ENCODE measurements around the gene ADGRB2. TPM values are rescaled to one million over a fixed set of nuclear protein-coding genes. Genes with fewer than 3 reads are reported as not detected.
A peak's percentile ranks its signal among the peaks of the same experiment; 100 is the strongest.

Gene ADGRB2
- total RNA-seq, 4 donors from 2014 or later, result 2.2 to 4.6 (median 3.3) TPM

- 96 to 97% methylated on average over 3 to 4 of the region's 4 CpGs for WGBS, 2 donors
- TF ChIP-seq, protein P1, sequence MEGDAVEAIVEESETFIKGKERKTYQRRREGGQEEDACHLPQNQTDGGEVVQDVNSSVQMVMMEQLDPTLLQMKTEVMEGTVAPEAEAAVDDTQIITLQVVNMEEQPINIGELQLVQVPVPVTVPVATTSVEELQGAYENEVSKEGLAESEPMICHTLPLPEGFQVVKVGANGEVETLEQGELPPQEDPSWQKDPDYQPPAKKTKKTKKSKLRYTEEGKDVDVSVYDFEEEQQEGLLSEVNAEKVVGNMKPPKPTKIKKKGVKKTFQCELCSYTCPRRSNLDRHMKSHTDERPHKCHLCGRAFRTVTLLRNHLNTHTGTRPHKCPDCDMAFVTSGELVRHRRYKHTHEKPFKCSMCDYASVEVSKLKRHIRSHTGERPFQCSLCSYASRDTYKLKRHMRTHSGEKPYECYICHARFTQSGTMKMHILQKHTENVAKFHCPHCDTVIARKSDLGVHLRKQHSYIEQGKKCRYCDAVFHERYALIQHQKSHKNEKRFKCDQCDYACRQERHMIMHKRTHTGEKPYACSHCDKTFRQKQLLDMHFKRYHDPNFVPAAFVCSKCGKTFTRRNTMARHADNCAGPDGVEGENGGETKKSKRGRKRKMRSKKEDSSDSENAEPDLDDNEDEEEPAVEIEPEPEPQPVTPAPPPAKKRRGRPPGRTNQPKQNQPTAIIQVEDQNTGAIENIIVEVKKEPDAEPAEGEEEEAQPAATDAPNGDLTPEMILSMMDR (IDR thresholded peaks at IDR 0.05), result no peak
- TF ChIP-seq POLR2A (IDR thresholded peaks at IDR 0.05), result no peak
- intact Hi-C loops (cut with DNase I; ENCODE audit: low total_unique reads), result no loop called here
- DNase-seq (ENCODE audit: low spot score in 2 of 2), result no peak
- no peak overlapping the region for H3K4me3 ChIP-seq (ENCODE audit: low read depth, poor library complexity, severe bottlenecking)
Measured at GRCh38 chr1:31800674-31800967, 36.5 kb upstream of the ADGRB2 start.

DNA sequence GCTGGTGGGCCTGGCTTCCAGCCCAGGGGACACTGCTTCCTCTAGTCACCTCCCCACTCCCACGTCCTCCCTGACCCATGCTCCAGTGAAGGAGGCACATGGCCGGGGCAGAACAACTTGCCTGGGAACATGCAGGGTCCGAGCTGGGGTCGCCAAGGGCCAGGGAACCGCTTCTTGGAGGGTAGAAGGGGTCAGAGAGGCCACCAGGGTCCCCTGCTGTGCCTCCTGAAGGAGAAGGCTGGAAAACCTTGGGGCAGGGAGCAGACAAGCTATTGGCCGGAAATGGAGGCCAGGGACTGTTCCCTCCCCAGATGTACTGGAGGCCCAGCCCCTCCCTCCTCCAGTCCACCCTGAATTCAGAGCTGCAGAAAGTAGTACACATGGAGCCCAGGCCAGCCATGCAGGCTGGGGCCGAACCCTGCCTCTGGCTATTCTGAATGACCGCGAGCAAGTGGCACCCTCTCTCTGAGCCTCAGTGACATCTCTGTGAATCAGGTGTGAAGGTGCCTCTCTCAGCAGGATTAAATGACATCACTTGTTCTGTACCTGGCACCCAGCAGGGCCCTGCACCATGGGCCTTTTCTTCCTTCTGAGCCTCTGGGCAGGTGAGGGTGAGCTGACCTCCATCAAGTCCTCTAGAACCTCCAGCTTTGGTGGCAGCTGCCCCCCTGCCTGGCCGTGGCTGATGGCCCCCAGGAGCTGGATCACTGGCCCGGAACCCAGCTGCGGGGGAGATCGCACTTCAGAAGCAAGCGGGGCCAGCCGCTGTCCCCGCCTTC is 35.9 kb upstream of the ADGRB2 start:
- intact Hi-C loops (cut with DNase I; ENCODE audit: low total_unique reads), result no loop called here
- DNase-seq (ENCODE audit: low spot score in 2 of 2), result peak in 1 of 2 donors; percentile 80
- 83 to 86% methylated on average over 15 to 16 of the region's 16 CpGs for WGBS, 2 donors

DNA sequence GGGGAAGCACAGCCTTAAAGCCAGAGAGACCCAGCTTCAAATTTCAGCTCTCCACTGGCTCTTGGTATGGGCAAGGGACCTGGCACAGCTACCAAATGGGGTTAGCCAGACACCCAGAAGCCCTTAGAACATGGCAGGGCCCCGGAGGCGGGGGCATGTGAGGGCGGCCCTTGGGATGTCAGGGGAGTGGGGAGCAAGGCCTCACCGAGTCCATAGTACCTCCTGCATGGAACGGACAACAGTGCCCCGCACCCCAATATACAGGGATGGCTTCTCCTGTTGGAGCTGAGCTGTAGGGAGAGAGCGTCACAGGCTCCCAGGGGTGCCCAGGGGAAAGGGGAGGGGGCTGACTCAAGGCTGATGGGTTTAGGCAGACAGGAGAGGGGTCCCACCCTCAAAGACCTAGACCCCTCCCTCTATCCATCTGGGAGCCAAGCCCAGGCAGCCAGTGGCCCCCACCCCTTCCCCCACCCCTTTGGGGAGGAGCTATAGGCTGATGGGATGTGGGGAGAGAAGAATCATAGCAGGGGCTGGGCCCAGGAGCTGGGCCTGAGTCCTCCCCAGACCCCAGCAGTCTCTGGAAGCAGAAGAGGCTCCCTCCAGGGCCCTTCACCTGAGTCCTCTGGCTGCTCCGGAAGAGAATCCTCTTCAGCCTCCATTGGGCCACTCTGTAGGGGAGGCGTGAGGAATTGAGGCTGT is 35.2 kb upstream of the ADGRB2 start:
- intact Hi-C loops (cut with DNase I; ENCODE audit: low total_unique reads), result no loop called here
- WGBS, 2 donors, result 84 to 92% methylated on average over 9 of the region's 9 CpGs
- no peak overlapping the region for H3K4me3 ChIP-seq (ENCODE audit: low read depth, poor library complexity, severe bottlenecking)
- TF ChIP-seq POLR2A (IDR thresholded peaks at IDR 0.05), result no peak
- TF ChIP-seq, protein P1 (IDR thresholded peaks at IDR 0.05), result no peak
- DNase-seq (ENCODE audit: low spot score in 2 of 2), result peak in 1 of 2 donors; percentile 65

More for the DNA sequence above, 35.9 kb upstream of the ADGRB2 start:
- no peak overlapping the region for H3K4me3 ChIP-seq (ENCODE audit: low read depth, poor library complexity, severe bottlenecking)
- TF ChIP-seq, protein P1 (IDR thresholded peaks at IDR 0.05), result no peak

DNA sequence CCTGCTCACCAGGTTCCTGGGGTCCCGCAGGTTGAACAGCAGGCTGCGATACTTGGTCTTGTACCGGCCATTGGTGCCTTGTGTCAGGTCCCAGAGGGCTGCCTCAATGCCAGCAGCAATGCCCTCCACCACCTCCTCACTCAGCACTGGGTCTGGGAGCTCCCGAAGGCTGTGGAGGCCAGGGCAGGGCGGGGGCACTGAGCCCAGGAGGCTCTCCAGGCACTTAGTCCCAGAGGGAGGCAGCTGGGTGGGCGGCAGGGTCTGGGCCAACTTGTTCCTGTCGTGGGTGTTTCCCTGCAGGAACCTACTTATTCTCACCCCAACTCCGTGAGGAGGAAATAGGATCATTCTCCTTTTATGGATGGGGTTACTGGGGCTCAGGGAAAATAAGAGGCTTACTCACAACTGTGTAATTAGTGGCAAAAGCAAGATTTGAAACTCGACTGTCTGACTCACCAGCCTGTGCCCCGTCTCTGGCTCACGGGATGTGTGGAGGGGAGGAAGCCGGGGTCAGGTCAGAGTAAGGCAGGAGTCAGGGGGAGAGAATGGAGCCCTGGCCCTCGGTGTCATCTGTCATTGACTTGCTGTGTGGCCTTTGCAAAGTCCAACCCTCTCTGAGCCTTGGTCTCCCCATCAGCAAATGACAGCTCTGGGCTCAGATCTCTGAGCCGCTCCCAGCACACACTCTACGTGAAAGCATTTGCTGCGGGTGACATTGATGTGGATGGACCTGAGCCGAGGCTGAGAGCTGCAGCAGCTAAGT is 34.5 kb upstream of the ADGRB2 start:
- H3K4me3 ChIP-seq (ENCODE audit: low read depth, poor library complexity, severe bottlenecking), result no peak overlapping the region
- intact Hi-C loops (cut with DNase I; ENCODE audit: low total_unique reads), result no loop called here
- WGBS, 2 donors, result 41% methylated on average over 15 to 16 of the region's 17 CpGs
- peak in 1 of 2 donors; percentile 83 for DNase-seq (ENCODE audit: low spot score in 2 of 2)
- TF ChIP-seq, protein P1 (IDR thresholded peaks at IDR 0.05), result no peak
- no peak for TF ChIP-seq POLR2A (IDR thresholded peaks at IDR 0.05)

DNA sequence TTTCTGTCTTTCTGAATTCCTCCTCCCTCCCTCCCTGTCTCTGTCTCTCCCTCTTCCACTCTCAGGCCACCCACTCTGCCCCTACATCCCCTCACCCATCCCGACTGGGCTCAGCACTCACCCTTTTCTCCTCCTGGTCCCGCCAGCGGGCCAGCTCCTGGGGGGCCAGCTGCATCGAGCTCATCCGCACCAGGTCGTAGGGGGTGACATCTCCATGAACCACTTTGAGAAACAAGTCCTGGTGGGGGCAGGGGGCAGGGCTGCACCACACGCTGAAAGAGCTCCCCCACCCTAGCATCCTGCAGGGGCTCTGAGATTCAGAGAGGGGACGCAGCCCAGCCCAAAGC is 33.9 kb upstream of the ADGRB2 start:
- 78% methylated on average over 7 to 8 of the region's 8 CpGs for WGBS, 2 donors
- DNase-seq (ENCODE audit: low spot score in 2 of 2), result peak in 1 of 2 donors; percentile 81
- H3K4me3 ChIP-seq (ENCODE audit: low read depth, poor library complexity, severe bottlenecking), result no peak overlapping the region
- intact Hi-C loops (cut with DNase I; ENCODE audit: low total_unique reads), result no loop called here
- TF ChIP-seq, protein P1 (IDR thresholded peaks at IDR 0.05), result no peak
- TF ChIP-seq POLR2A (IDR thresholded peaks at IDR 0.05), result no peak

Measured in lower leg skin (tissue), 4 donors.